A673 (cell line): ENCODE measurements around the gene PLSCR1.

Experiments used
- EZH2 ChIP-seq: fragments of 200-600 bp; sonication (generic); IDR thresholded peaks from 2 replicates; pipeline ENCODE4 v1.6.1; 2017; ENCODE audit warnings: borderline replicate concordance, low read depth, mild to moderate bottlenecking, mixed read lengths, antibody characterized with exemption, low read length; ENCODE audit not compliant: poor library complexity, severe bottlenecking
- TF ChIP-seq, protein P1 (sequence below): fragments of 300-800, 200-600 bp; sonication (generic); conservative IDR thresholded peaks from 2 replicates; pipeline ENCODE4 v1.5.1; 2017; ENCODE audit warnings: low read depth, mild to moderate bottlenecking, antibody characterized with exemption, low read length, moderate library complexity, mixed read lengths

DNA sequence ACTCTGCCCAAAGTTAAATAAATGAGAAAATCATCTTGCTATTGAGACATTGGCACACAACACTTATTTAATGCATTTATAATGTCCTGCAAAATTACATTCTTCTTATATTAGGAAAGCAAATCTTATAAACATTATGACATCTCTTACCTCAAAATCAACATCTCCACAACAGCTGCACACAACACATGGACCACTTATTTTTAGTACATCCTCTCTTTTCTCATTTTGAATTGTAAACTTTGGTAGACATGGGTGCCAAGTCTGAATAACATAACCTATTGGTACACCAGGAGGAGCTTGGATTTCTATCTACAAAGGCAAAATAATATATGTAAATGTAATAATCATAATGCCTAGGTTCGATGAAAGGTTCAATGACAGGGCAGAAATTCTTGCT lies 23.0 kb downstream of the PLSCR1 start:
- TF ChIP-seq, protein P1, sequence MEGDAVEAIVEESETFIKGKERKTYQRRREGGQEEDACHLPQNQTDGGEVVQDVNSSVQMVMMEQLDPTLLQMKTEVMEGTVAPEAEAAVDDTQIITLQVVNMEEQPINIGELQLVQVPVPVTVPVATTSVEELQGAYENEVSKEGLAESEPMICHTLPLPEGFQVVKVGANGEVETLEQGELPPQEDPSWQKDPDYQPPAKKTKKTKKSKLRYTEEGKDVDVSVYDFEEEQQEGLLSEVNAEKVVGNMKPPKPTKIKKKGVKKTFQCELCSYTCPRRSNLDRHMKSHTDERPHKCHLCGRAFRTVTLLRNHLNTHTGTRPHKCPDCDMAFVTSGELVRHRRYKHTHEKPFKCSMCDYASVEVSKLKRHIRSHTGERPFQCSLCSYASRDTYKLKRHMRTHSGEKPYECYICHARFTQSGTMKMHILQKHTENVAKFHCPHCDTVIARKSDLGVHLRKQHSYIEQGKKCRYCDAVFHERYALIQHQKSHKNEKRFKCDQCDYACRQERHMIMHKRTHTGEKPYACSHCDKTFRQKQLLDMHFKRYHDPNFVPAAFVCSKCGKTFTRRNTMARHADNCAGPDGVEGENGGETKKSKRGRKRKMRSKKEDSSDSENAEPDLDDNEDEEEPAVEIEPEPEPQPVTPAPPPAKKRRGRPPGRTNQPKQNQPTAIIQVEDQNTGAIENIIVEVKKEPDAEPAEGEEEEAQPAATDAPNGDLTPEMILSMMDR, result no peak
- no peak for TF ChIP-seq EZH2
